ENCODE measurements around the gene TLR5.

Gene TLR5

GRCh38 chr1:223144914-223145313, 1.9 kb upstream of the TLR5 start:
- no peak for ATAC-seq
- TF ChIP-seq ZFP3 (CRISPR knock-in tag; IDR thresholded peaks at IDR 0.05) (no peak), BACH2 (CRISPR knock-in tag; IDR thresholded peaks at IDR 0.05; ENCODE audit: borderline replicate concordance) (no peak), ZNF70 (CRISPR knock-in tag; IDR thresholded peaks at IDR 0.05) (no peak), TSHZ2 (CRISPR knock-in tag; IDR thresholded peaks at IDR 0.05) (no peak), CSDC2 (CRISPR knock-in tag; IDR thresholded peaks at IDR 0.05) (no peak), RARB (CRISPR knock-in tag; IDR thresholded peaks at IDR 0.05) (no peak), TOX (CRISPR knock-in tag; IDR thresholded peaks at IDR 0.05; ENCODE audit: borderline replicate concordance) (no peak), POU6F1 (CRISPR knock-in tag; IDR thresholded peaks at IDR 0.05; ENCODE audit: borderline replicate concordance, low read depth) (no peak), ZC3H10 (CRISPR knock-in tag; IDR thresholded peaks at IDR 0.05) (no peak), ARNTL (CRISPR knock-in tag; IDR thresholded peaks at IDR 0.05; ENCODE audit: borderline replicate concordance, low read depth) (no peak), ISL1 (CRISPR knock-in tag; IDR thresholded peaks at IDR 0.05) (no peak), ZNF565 (CRISPR knock-in tag; conservative IDR thresholded peaks at IDR 0.05; ENCODE audit: low read depth) (no peak), PPARA (CRISPR knock-in tag; IDR thresholded peaks at IDR 0.05; ENCODE audit: borderline replicate concordance) (no peak), TCF4 (CRISPR knock-in tag; IDR thresholded peaks at IDR 0.05; ENCODE audit: borderline replicate concordance) (no peak), OSR1 (CRISPR knock-in tag; IDR thresholded peaks at IDR 0.05) (no peak), SNAI2 (CRISPR knock-in tag; IDR thresholded peaks at IDR 0.05) (no peak), CREB5 (CRISPR knock-in tag; IDR thresholded peaks at IDR 0.05; ENCODE audit: low read depth) (no peak), GLIS3 (CRISPR knock-in tag; IDR thresholded peaks at IDR 0.05) (no peak), ESRRG (CRISPR knock-in tag; IDR thresholded peaks at IDR 0.05) (no peak), ZFP30 (CRISPR knock-in tag; IDR thresholded peaks at IDR 0.05) (no peak)

GRCh38 chr1:223144431-223144830, 1.4 kb upstream of the TLR5 start:
- ATAC-seq, result no peak
- TF ChIP-seq CREB5 (CRISPR knock-in tag; IDR thresholded peaks at IDR 0.05; ENCODE audit: low read depth), result no peak

GRCh38 chr1:223143537-223144248, 645 bp upstream of the TLR5 start:
- no peak for TF ChIP-seq ZFP3 (CRISPR knock-in tag; IDR thresholded peaks at IDR 0.05)
- no peak for TF ChIP-seq ARNTL (CRISPR knock-in tag; IDR thresholded peaks at IDR 0.05; ENCODE audit: borderline replicate concordance, low read depth)
- no peak for TF ChIP-seq TOX (CRISPR knock-in tag; IDR thresholded peaks at IDR 0.05; ENCODE audit: borderline replicate concordance)
- TF ChIP-seq SNAI2 (CRISPR knock-in tag; IDR thresholded peaks at IDR 0.05), result no peak
- TF ChIP-seq TSHZ2 (CRISPR knock-in tag; IDR thresholded peaks at IDR 0.05), result no peak
- no peak for TF ChIP-seq ZNF8 (CRISPR knock-in tag; IDR thresholded peaks at IDR 0.05)
- TF ChIP-seq OSR1 (CRISPR knock-in tag; IDR thresholded peaks at IDR 0.05), result no peak
- TF ChIP-seq PATZ1 (CRISPR knock-in tag; IDR thresholded peaks at IDR 0.05; ENCODE audit: borderline replicate concordance), result no peak
- no peak for TF ChIP-seq ZNF70 (CRISPR knock-in tag; IDR thresholded peaks at IDR 0.05)
- ATAC-seq, result no peak
